ENCODE results near the gene WEE1.

The WEE1 gene

DNA sequence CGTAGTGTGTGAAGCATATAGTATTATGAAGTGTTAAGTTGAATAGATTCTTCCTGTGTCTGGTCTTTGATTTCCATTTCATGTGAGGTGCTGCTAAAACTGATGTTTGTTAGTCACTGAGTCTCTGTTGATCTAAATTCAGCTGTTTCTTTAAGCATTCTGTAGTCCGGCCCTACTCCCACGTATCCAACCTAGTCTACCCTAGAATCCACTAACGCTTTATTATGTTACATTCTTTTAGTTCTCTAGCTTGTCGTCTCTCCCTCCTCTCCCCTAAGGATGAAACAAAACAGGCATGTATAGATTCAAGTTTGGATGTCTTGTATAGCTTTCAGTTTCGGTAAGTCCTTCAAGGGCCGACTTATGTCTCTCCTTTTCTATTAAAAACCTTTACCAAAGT lies 4.1 kb downstream of the WEE1 start:
- ChIA-PET CTCF (interaction anchor here (0.8 to 2.5 kb wide), 3 partner anchors 35 to 171 kb away, joined by 3 to 12 read pairs (median 6); no protein-coding TSS in a partner anchor), POLR2A (no interaction called here)
- TF ChIP-seq, protein P1, sequence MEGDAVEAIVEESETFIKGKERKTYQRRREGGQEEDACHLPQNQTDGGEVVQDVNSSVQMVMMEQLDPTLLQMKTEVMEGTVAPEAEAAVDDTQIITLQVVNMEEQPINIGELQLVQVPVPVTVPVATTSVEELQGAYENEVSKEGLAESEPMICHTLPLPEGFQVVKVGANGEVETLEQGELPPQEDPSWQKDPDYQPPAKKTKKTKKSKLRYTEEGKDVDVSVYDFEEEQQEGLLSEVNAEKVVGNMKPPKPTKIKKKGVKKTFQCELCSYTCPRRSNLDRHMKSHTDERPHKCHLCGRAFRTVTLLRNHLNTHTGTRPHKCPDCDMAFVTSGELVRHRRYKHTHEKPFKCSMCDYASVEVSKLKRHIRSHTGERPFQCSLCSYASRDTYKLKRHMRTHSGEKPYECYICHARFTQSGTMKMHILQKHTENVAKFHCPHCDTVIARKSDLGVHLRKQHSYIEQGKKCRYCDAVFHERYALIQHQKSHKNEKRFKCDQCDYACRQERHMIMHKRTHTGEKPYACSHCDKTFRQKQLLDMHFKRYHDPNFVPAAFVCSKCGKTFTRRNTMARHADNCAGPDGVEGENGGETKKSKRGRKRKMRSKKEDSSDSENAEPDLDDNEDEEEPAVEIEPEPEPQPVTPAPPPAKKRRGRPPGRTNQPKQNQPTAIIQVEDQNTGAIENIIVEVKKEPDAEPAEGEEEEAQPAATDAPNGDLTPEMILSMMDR (IDR thresholded peaks at IDR 0.05; ENCODE audit: insufficient read depth, low read length, missing control alignments), result no peak
- DNase-seq (ENCODE audit: low read depth, low spot score), result no peak
- H3K4me3 ChIP-seq (ENCODE audit: low read depth, low read length), result peak overlapping the region; percentile 34

DNA sequence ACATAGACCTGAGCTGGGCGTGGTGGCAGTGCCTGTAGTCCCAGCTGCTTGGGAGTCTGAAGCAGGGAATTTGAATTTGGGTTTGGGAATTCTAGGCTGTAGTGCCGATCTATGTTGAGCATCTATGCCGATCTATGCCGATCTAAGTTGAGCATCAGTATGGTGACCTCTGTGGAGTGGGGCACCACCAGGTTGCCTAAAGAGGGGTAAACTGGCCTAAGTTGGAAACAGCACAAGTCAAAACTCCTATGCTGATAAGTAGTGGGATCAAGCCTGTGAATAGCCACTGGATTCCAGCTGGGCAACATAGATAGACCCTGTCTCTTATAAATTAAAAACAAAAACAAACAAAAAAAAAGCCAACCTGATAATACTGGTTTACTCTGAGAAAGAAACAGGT lies 7.4 kb downstream of the WEE1 start:
- POLR2A ChIA-PET, result interaction anchor here (0.6 to 0.9 kb wide), 2 partner anchors 25 to 37 kb away, joined by 3 read pairs; no protein-coding TSS in a partner anchor
- no peak for DNase-seq (ENCODE audit: low read depth, low spot score)
- CTCF ChIA-PET, result interaction anchor here (0.9 to 1.8 kb wide), 2 partner anchors 19 to 33 kb away, joined by 3 to 4 read pairs; no protein-coding TSS in a partner anchor
- no peak overlapping the region for H3K4me3 ChIP-seq (ENCODE audit: low read depth, low read length)
- TF ChIP-seq, protein P1 (IDR thresholded peaks at IDR 0.05; ENCODE audit: insufficient read depth, low read length, missing control alignments), result no peak

DNA sequence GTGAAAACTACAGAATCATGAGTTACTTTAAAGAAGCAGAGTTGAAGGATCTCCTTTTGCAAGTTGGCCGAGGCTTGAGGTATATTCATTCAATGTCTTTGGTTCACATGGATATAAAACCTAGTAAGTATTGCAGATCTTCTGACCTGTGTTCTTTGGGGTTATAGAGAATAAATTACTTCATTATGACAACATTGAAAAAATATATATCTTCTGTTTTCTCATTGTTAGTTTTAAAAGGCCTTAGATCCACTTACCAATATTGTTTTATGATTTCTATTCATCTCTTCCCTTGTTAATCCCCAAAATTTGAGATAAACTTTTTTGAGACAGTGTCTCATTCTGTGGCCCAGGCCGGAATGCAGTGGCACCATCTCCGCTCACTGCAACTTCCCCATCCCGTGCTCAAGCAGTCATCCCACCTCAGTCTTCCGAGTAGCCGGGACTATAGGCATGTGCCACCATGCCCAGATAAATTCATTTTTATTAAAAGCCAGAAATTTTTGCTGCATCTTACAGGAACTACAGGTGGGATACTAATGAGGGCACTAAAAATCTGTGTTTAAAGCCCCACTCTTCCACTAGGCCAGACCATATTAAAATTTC lies 8.2 kb downstream of the WEE1 start:
- DNase-seq (ENCODE audit: low read depth, low spot score), result no peak
- ChIA-PET CTCF (interaction anchor here (1.8 kb wide), 1 partner anchor 19 kb away, joined by 4 read pairs; no protein-coding TSS in a partner anchor), POLR2A (no interaction called here)
- TF ChIP-seq, protein P1 (IDR thresholded peaks at IDR 0.05; ENCODE audit: insufficient read depth, low read length, missing control alignments), result no peak
- no peak overlapping the region for H3K4me3 ChIP-seq (ENCODE audit: low read depth, low read length)

DNA sequence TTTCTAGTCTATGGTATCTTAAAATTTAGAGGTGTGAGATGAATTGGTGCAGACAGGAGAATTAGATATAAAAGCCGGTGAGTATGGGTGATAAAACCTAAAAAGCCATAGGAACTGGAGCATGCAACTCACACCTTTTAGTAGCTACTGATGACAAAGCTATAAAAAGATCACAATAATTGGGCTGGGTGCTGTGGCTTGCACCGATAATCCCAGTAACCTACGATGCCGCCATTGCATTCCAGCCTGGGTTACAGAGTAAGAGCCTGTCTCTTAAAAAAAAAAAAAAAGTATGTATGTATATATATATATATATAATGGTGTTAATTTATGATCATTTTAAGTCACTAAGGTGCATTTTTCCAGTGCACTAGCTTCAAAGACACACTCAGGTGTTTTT lies 17.2 kb downstream of the WEE1 start:
- no peak overlapping the region for H3K4me3 ChIP-seq (ENCODE audit: low read depth, low read length)
- CTCF ChIA-PET, result no interaction called here
- POLR2A ChIA-PET, result interaction anchor here (0.6 to 0.7 kb wide), 2 partner anchors 87 to 330 kb away, joined by 3 read pairs; no protein-coding TSS in a partner anchor
- TF ChIP-seq, protein P1 (IDR thresholded peaks at IDR 0.05; ENCODE audit: insufficient read depth, low read length, missing control alignments), result no peak
- no peak for DNase-seq (ENCODE audit: low read depth, low spot score)

DNA sequence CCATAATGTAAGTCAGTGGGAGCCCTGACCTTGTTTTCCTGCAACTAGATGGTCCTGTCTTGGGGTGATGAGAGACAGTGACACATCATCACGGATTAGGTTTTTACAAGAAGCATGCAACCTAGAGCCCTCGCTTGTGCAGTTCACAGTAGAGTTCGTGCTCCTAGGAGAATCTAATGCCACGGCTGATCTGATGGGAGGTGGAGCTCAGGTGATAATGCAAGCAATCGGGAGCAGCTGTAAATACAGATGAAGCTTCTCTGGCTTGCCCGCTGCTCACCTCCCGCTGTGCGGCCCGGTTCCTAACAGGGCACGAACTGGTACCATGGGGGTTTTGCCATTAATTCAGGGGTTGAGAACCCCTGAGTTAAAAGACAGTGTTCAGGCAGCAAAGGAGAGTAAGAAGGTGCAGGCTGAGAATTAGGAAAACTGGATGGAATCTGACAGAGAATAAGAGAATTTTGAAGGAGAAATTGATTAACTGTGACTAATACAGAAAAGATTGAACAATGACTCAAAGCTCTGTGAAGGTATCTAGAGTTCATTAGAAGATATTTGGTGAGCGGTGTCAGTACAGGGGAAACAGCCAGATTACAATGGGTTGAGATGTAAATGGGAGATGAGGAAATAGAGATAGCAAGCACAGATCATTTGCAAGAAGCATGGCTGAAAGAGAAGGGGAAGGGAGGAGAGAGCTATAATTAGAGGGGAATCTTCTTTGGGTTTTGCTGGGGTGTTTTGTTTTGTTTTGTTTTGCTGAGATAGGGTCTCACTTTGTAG lies 21.0 kb downstream of the WEE1 start:
- ChIA-PET POLR2A (no interaction called here), CTCF (interaction anchor here (0.8 to 3.1 kb wide), 4 partner anchors 13 to 155 kb away, joined by 3 to 13 read pairs (median 5); no protein-coding TSS in a partner anchor)
- no peak overlapping the region for H3K4me3 ChIP-seq (ENCODE audit: low read depth, low read length)
- TF ChIP-seq, protein P1 (IDR thresholded peaks at IDR 0.05; ENCODE audit: insufficient read depth, low read length, missing control alignments), result no peak
- DNase-seq (ENCODE audit: low read depth, low spot score), result no peak

DNA sequence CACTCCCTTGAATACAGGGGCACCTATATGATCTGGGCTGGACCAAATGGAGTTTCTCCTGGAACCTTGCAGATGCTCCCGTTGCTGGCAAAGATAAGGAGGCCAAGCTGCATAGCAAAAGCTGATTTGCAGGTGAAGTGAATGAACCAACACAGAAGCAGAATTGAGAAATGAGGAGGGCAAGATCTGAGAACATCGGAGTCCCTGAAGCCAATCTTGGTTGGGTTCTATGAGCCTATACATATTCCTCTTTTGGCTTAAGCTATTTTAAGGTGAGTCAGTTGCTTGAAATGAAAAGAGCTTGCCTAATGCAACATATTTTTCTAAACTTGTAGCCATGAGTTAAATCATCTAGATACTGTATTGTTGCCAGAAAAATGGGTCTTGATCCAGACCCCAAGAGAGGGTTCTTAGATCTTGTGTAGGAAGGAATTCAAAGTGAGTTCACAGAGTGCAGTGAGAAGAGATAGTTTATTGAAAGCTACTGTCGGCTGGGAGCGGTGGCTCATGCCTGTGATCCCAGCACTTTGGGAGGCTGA lies 23.5 kb downstream of the WEE1 start:
- ChIA-PET POLR2A (interaction anchor here (0.6 to 0.7 kb wide), 2 partner anchors 9 to 24 kb away, joined by 3 read pairs; partner anchors contain the start of gene WEE1), CTCF (interaction anchor here (0.8 to 3.2 kb wide), 6 partner anchors 8 to 460 kb away, joined by 3 to 16 read pairs (median 4); no protein-coding TSS in a partner anchor)
- DNase-seq (ENCODE audit: low read depth, low spot score), result no peak
- TF ChIP-seq, protein P1 (IDR thresholded peaks at IDR 0.05; ENCODE audit: insufficient read depth, low read length, missing control alignments), result no peak
- no peak overlapping the region for H3K4me3 ChIP-seq (ENCODE audit: low read depth, low read length)

Measured in AG04449 (cell line).